ENCODE results near the gene DHX30.

Gene DHX30

GRCh38 chr3:47854267-47854666, 51.3 kb downstream of the DHX30 start:
- no peak for DNase-seq (ENCODE audit: low spot score)

GRCh38 chr3:47854720-47855455, 52.0 kb downstream of the DHX30 start:
- no peak for DNase-seq (ENCODE audit: low spot score)

GRCh38 chr3:47855461-47856383, 52.8 kb downstream of the DHX30 start:
- no peak for DNase-seq (ENCODE audit: low spot score)

- DNase-seq (ENCODE audit: low spot score): no peak
Observed at GRCh38 chr3:47856669-47857068, 53.7 kb downstream of the DHX30 start.

- no peak for DNase-seq (ENCODE audit: low spot score)
Observed at GRCh38 chr3:47857151-47857550, 54.2 kb downstream of the DHX30 start.

GRCh38 chr3:47859956-47860605, 57.1 kb downstream of the DHX30 start:
- no peak for DNase-seq (ENCODE audit: low spot score)

GRCh38 chr3:47863391-47864128, 60.6 kb downstream of the DHX30 start:
- DNase-seq (ENCODE audit: low spot score): no peak

- DNase-seq (ENCODE audit: low spot score): no peak
Observed at GRCh38 chr3:47865192-47865591, 62.3 kb downstream of the DHX30 start.

- no peak for DNase-seq (ENCODE audit: low spot score)
Observed at GRCh38 chr3:47867451-47868044, 64.6 kb downstream of the DHX30 start.

GRCh38 chr3:47868306-47868705, 65.4 kb downstream of the DHX30 start:
- DNase-seq (ENCODE audit: low spot score): no peak

GRCh38 chr3:47870156-47870555, 67.2 kb downstream of the DHX30 start:
- DNase-seq (ENCODE audit: low spot score): no peak

GRCh38 chr3:47870702-47871260, 67.8 kb downstream of the DHX30 start:
- no peak for DNase-seq (ENCODE audit: low spot score)

GRCh38 chr3:47871389-47871788, 68.5 kb downstream of the DHX30 start:
- no peak for DNase-seq (ENCODE audit: low spot score)

- DNase-seq (ENCODE audit: low spot score): no peak
Observed at GRCh38 chr3:47872916-47873315, 70.0 kb downstream of the DHX30 start.

GRCh38 chr3:47874438-47874837, 71.5 kb downstream of the DHX30 start:
- DNase-seq (ENCODE audit: low spot score): no peak

GRCh38 chr3:47874913-47875312, 72.0 kb downstream of the DHX30 start:
- DNase-seq (ENCODE audit: low spot score): no peak

GRCh38 chr3:47877290-47877689, 74.4 kb downstream of the DHX30 start:
- no peak for DNase-seq (ENCODE audit: low spot score)

- no peak for DNase-seq (ENCODE audit: low spot score)
Observed at GRCh38 chr3:47877719-47878118, 74.8 kb downstream of the DHX30 start.

- no peak for DNase-seq (ENCODE audit: low spot score)
Observed at GRCh38 chr3:47882338-47882737, 79.4 kb downstream of the DHX30 start.

- no peak for DNase-seq (ENCODE audit: low spot score)
Observed at GRCh38 chr3:47884603-47885002, 81.7 kb downstream of the DHX30 start.

GRCh38 chr3:47885168-47885567, 82.2 kb downstream of the DHX30 start:
- no peak for DNase-seq (ENCODE audit: low spot score)

All from activated CD4-positive, alpha-beta T cell treated with anti-CD3 and anti-CD28 coated beads, Interleukin-2, Interleukin-4, amounts not matched to agents 100 ng/mL and 50 ng/mL, durations not matched to agents 16 hours and 8 hours (primary cell).